Activated CD4-positive, alpha-beta T cell treated with anti-CD3 and anti-CD28 coated beads, Interleukin-2, amount 50 U/mL, for 4 hours (primary cell): Measurements from ENCODE around the gene FMR1.

Experiments
- DNase-seq, 2 experiments: peaks; one replicate each; pipeline ENCODE4 v3.0.0-alpha.2; 2020

Gene FMR1

GRCh38 chrX:147916375-147916968, 4.8 kb downstream of the FMR1 start:
- no peak for DNase-seq

DNA sequence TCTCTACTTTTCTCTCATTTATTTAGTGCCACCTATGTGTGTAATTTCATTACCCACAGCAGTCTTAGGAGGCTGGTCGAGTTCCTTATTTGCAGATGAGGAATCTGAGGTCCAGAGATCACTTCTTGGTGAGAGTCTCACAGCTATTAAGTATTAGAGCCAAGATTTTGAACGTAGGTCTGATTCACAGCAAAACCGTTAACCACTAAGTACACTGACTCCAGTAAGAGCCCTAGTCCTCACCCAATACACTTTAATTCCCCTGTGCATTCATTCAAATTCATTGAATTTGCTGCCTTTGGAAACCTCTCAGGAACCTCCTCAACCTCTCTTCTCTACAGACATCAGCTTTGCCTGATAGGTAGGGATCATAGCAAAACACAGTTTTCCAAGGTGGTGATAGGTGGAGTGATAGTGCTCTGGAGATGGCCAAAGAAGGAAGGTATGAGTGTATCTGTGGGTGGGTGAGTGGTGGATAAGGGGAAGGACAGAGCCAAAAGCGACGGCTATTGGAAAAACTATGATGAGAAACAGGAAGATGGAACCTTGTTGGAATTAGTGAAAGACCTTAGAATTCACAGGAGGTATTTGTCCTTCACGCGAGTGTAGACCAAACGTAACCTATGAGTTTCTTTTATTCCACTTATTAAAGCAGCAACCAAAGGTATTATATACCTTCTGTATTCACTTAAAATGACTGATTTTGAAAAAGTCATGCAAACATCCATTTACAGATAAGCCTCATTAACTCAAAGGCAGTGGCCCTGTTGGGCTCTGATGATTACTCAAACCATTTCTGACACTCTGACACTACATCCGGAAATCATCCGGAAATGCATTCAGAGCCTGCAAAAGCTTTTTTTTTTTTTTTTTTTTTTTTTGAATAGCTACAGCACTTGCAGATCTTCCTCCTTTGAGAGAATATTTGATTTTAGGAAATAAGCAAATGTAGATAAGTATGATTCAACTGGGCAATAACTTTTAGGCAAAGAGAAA, 6.3 kb downstream of the FMR1 start:
- no peak for DNase-seq

DNA sequence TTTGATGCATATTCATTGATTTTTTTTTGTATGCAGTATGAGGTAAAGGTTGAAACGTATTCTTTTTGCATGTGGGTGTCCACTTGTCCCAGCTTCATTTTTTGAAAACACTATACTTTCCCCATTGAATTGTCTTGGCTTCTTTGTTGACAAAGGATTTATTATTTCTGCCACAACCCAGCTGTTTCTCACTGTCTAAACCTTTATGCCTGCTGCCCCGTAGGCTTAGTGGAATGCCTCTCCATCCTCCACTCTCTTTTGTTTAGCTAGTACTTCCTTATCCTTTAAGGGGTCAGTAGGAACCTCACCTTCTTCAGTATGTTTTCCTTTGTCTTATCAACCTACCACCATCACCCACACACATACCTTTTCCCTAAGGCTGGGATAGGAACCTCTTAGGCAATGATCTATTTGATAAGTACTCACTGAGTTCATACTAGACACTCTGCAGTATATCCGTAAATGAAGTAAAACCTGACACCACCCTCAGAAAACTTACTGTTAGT, 8.5 kb downstream of the FMR1 start:
- no peak for DNase-seq

- DNase-seq: no peak
These were observed 11.9 kb downstream of the FMR1 start for GRCh38 chrX:147923605-147924004.

GRCh38 chrX:147927256-147927655, 15.5 kb downstream of the FMR1 start:
- no peak for DNase-seq

DNA sequence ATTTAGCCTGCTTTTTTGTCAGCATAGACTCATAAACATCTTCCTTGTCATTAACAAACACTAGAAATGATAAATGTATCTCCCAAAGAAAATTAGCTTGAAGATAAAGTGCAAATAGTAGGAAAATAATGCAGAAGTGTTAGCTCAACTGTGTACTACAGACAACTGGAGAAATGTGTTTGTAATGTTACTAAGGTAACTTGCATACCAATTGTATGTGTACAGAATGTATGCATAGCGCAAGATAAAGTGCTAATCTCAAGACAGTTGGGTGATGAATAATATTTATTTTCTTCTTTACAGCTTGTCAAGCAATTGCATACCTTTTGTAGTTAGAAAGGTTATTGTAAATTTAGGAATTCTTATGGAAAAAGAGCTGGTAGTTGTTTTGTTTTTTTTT, 22.1 kb downstream of the FMR1 start:
- no peak for DNase-seq

- DNase-seq: no peak
These were observed 23.5 kb downstream of the FMR1 start for GRCh38 chrX:147935156-147935758.

GRCh38 chrX:147945286-147945685, 33.6 kb downstream of the FMR1 start:
- no peak for DNase-seq

DNA sequence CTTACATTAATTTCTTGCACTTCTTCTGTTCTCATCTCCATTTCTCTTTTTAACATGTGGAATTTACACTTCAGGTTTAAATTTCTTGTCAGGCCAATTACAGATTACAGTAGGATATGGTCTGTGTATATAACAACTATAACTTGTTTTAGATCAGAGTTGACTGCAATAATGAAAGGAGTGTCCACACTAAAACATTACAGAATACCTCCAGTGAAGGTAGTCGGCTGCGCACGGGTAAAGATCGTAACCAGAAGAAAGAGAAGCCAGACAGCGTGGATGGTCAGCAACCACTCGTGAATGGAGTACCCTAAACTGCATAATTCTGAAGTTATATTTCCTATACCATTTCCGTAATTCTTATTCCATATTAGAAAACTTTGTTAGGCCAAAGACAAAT, 36.8 kb downstream of the FMR1 start:
- DNase-seq: no peak

DNA sequence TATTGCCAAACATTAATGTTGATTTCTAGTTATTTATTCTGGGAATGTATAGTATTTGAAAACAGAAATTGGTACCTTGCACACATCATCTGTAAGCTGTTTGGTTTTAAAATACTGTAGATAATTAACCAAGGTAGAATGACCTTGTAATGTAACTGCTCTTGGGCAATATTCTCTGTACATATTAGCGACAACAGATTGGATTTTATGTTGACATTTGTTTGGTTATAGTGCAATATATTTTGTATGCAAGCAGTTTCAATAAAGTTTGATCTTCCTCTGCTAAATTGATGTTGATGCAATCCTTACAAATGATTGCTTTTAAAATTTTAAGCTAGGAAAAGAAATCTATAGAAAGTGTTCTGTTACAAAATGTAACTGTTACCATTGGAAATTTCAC, 38.6 kb downstream of the FMR1 start:
- no peak for DNase-seq

DNA sequence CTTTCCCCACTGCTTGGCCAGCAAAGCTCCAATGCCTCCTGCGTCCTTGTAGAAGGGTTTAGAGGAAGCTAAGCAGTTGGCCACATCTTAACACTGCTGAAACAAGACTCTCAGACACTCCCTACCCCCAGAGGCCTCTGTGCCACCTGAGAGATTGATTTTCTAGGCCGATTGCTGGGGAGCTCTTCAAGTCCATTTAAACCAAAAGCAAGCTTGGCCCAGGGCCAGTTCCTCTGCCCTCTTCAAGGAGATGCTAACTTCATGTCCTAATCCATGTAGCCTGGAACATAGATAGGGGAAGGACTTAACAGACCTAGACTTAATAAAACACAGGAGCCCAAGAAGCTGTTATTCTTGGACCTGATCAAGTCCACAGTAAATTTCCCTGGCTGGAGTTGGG, 42.3 kb downstream of the FMR1 start:
- no peak for DNase-seq

GRCh38 chrX:147957291-147957690, 45.6 kb downstream of the FMR1 start:
- DNase-seq: no peak

DNA sequence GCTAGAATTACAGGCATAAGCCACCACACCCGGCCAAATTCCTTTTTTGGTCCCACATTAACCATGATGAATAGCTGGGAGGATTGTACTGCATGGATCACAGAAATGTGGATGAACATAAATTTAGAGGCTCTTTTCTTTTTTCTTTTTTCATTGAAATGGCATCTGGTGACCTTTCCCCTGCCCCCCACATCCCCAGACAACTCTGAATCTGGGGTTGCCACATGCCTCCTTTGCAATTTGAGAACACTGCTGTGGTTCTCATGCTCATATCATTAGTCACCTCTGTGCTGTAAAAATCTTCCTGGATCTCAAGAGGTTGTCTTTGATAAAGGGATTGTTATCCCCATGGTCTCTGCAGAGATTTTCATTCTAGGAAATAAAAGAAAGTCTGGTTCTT, 46.6 kb downstream of the FMR1 start:
- no peak for DNase-seq

DNA sequence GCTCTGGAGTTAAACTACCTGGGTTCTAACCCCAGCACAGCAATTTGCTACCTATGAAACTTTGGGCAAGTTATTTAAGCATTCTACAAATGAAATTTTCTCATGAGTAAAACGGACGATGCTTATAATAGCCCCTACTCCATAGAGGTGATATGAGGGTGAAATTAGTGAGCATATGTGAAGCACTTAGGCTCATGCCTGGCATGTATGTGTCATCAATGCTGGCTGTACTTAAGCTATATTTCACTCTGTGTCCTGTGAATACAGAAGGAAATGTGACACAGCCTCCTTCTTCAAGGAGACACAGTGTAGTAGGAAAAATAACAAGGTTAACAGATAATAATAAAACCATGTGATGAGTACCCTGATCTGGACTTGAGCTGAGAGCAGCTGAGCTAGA, 49.0 kb downstream of the FMR1 start:
- no peak for DNase-seq

GRCh38 chrX:147962476-147962875, 50.8 kb downstream of the FMR1 start:
- no peak for DNase-seq

DNA sequence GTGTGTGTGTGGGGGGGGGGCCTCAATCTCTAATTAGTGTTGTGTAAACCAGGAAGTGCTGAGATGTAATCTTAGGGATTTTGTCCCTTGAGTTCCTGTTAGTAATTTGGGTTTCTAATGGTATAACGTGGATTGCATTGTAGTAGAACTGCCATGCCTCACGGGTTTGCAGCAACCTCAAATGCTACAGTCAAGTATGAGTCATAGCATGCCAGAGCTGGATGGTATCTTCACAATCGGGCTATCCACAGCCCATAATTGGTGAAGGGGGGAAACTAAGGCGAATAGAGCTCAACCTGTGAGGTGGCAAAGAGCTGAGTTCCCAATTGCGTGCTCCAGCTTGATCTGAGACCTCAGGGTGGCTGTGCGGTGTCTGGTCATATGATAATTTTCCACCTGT, 67.2 kb downstream of the FMR1 start:
- DNase-seq: no peak

- DNase-seq: no peak
These were observed 69.5 kb downstream of the FMR1 start, which contains the start of gene FMR1NB for GRCh38 chrX:147981038-147981752. TSS of gene FMR1NB (plus strand) at chrX:147981337. CDS start at chrX:147981403, 66 bp downstream.
